ENCODE measurements around the gene KITLG.
"Not testable (repeated sequence)": the region's sequence is repeated elsewhere in the genome, so short reads cannot be mapped to it uniquely, and the experiment has no call there.

Gene KITLG

GRCh38 chr12:88472775-88473174, 107.5 kb downstream of the KITLG start:
- no peak for DNase-seq

GRCh38 chr12:88472248-88472647, 108.0 kb downstream of the KITLG start:
- no peak for DNase-seq

- no peak for DNase-seq
Measured at GRCh38 chr12:88471331-88472045, 108.8 kb downstream of the KITLG start.

- no peak for DNase-seq
Measured at GRCh38 chr12:88469154-88469553, 111.1 kb downstream of the KITLG start.

GRCh38 chr12:88468581-88468980, 111.7 kb downstream of the KITLG start:
- DNase-seq, result no peak

GRCh38 chr12:88466708-88467107, 113.6 kb downstream of the KITLG start:
- not testable (repeated sequence) for DNase-seq

GRCh38 chr12:88458327-88458726, 121.9 kb downstream of the KITLG start:
- DNase-seq, result no peak

GRCh38 chr12:88453323-88453722, 126.9 kb downstream of the KITLG start:
- DNase-seq, result no peak

- DNase-seq, result no peak
Measured at GRCh38 chr12:88451205-88451604, 129.1 kb downstream of the KITLG start.

- no peak for DNase-seq
Measured at GRCh38 chr12:88450136-88450535, 130.1 kb downstream of the KITLG start.

GRCh38 chr12:88448337-88448915, 131.8 kb downstream of the KITLG start:
- no peak for DNase-seq

GRCh38 chr12:88445705-88446394, 134.4 kb downstream of the KITLG start:
- DNase-seq, result no peak

- DNase-seq, result no peak
Measured at GRCh38 chr12:88444481-88444880, 135.8 kb downstream of the KITLG start.

Measured in CD4-positive, alpha-beta T cell treated with Interleukin-21 for 1 hour (primary cell).